SK-N-MC (cell line): ENCODE data around the gene MTCH2.

Experiments
- EZH2 ChIP-seq: fragments of 200-600 bp; sonication (generic); IDR thresholded peaks from one replicate; pipeline ENCODE4 v1.6.1; 2017; ENCODE audit warnings: antibody characterized with exemption
- FOXP2 ChIP-seq: optimal IDR thresholded peaks from 2 replicates; pipeline ENCODE3; 2011; ENCODE audit warnings: mild to moderate bottlenecking, moderate library complexity; ENCODE audit not compliant: insufficient read depth; ENCODE audit errors: extremely low read length, control extremely low read depth
- POLR2AphosphoS5 ChIP-seq: IDR thresholded peaks from 2 replicates; pipeline ENCODE4 v1.6.1; 2012; ENCODE audit warnings: mild to moderate bottlenecking, low read depth, low read length, borderline replicate concordance

DNA sequence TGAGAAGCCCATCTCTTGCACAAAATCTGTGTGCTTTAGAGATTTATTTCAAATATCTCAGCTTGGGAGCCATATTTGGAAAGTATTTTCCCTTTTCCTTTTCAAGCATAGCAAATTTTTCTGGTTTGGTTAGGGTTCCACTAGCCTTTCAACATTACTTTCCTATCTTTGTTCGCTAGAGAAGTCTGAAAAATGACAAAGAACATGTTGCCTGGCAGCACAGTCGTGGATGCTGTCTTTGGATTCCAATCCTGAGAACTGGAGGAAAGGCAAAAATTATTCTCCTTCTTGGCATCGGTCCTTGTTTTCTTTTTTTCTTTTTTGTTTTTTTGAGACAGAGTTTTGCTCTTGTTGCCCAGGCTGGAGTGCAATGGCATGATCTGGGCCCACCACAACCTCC is 6.9 kb upstream of the MTCH2 start:
- TF ChIP-seq POLR2AphosphoS5 (no peak), EZH2 (no peak), FOXP2 (no peak)
